ENCODE results near the gene RPH3AL.

RPH3AL gene

GRCh38 chr17:337866-338265 lies 14.7 kb downstream of the RPH3AL start:
- H3K27me3 ChIP-seq (replicated peaks; ENCODE audit: control insufficient read depth, insufficient read depth, low read length) = peaks cover 28% of the 10 kb centered on the region
- H3K4me1 ChIP-seq (ENCODE audit: control insufficient read depth, insufficient read depth, low read length) = peaks cover 4% of the 10 kb centered on the region
- DNase-seq (ENCODE audit: low read depth) = no peak
- no peaks in the 10 kb centered on the region for H3K36me3 ChIP-seq (ENCODE audit: control insufficient read depth, insufficient read depth, low read length, severe bottlenecking)
- H3K4me3 ChIP-seq (ENCODE audit: low read length) = no peak overlapping the region
- no peak overlapping the region for H3K9ac ChIP-seq (ENCODE audit: low read length)
- H3K9me3 ChIP-seq (ENCODE audit: control insufficient read depth, low read length) = no peaks in the 10 kb centered on the region

GRCh38 chr17:337453-337852 lies 15.2 kb downstream of the RPH3AL start:
- no peak overlapping the region for H3K4me3 ChIP-seq (ENCODE audit: low read length)
- H3K27me3 ChIP-seq (replicated peaks; ENCODE audit: control insufficient read depth, insufficient read depth, low read length) = peaks cover 28% of the 10 kb centered on the region
- H3K4me1 ChIP-seq (ENCODE audit: control insufficient read depth, insufficient read depth, low read length) = peaks cover 8% of the 10 kb centered on the region
- DNase-seq (ENCODE audit: low read depth) = no peak
- no peaks in the 10 kb centered on the region for H3K9me3 ChIP-seq (ENCODE audit: control insufficient read depth, low read length)
- no peaks in the 10 kb centered on the region for H3K36me3 ChIP-seq (ENCODE audit: control insufficient read depth, insufficient read depth, low read length, severe bottlenecking)
- H3K9ac ChIP-seq (ENCODE audit: low read length) = no peak overlapping the region

GRCh38 chr17:337022-337420 lies 15.6 kb downstream of the RPH3AL start:
- Histone ChIP-seq H3K36me3 (ENCODE audit: control insufficient read depth, insufficient read depth, low read length, severe bottlenecking) (no peaks in the 10 kb centered on the region), H3K4me3 (ENCODE audit: low read length) (no peak overlapping the region), H3K4me1 (ENCODE audit: control insufficient read depth, insufficient read depth, low read length) (peaks cover 12% of the 10 kb centered on the region), H3K9ac (ENCODE audit: low read length) (no peak overlapping the region), H3K9me3 (ENCODE audit: control insufficient read depth, low read length) (no peaks in the 10 kb centered on the region), H3K27me3 (replicated peaks; ENCODE audit: control insufficient read depth, insufficient read depth, low read length) (peaks cover 28% of the 10 kb centered on the region)
- DNase-seq (ENCODE audit: low read depth) = no peak

- no peak overlapping the region for H3K9ac ChIP-seq (ENCODE audit: low read length)
- DNase-seq (ENCODE audit: low read depth) = no peak
These were observed 16.2 kb downstream of the RPH3AL start for GRCh38 chr17:336110-337021.

GRCh38 chr17:335691-336090 lies 16.9 kb downstream of the RPH3AL start:
- DNase-seq (ENCODE audit: low read depth) = no peak
- H3K9ac ChIP-seq (ENCODE audit: low read length) = no peak overlapping the region
- H3K36me3 ChIP-seq (ENCODE audit: control insufficient read depth, insufficient read depth, low read length, severe bottlenecking) = no peaks in the 10 kb centered on the region
- no peak overlapping the region for H3K4me3 ChIP-seq (ENCODE audit: low read length)
- H3K4me1 ChIP-seq (ENCODE audit: control insufficient read depth, insufficient read depth, low read length) = peaks cover 17% of the 10 kb centered on the region
- peaks cover 35% of the 10 kb centered on the region for H3K27me3 ChIP-seq (replicated peaks; ENCODE audit: control insufficient read depth, insufficient read depth, low read length)
- no peaks in the 10 kb centered on the region for H3K9me3 ChIP-seq (ENCODE audit: control insufficient read depth, low read length)

More at GRCh38 chr17:336110-337021, 16.2 kb downstream of the RPH3AL start:
- H3K4me3 ChIP-seq (ENCODE audit: low read length) = no peak overlapping the region
- no peaks in the 10 kb centered on the region for H3K36me3 ChIP-seq (ENCODE audit: control insufficient read depth, insufficient read depth, low read length, severe bottlenecking)
- H3K27me3 ChIP-seq (replicated peaks; ENCODE audit: control insufficient read depth, insufficient read depth, low read length) = peaks cover 28% of the 10 kb centered on the region
- no peaks in the 10 kb centered on the region for H3K9me3 ChIP-seq (ENCODE audit: control insufficient read depth, low read length)
- H3K4me1 ChIP-seq (ENCODE audit: control insufficient read depth, insufficient read depth, low read length) = peaks cover 13% of the 10 kb centered on the region

- Histone ChIP-seq H3K27me3 (replicated peaks; ENCODE audit: control insufficient read depth, insufficient read depth, low read length) (peaks cover 39% of the 10 kb centered on the region), H3K36me3 (ENCODE audit: control insufficient read depth, insufficient read depth, low read length, severe bottlenecking) (no peaks in the 10 kb centered on the region), H3K4me3 (ENCODE audit: low read length) (no peak overlapping the region), H3K9ac (ENCODE audit: low read length) (no peak overlapping the region), H3K9me3 (ENCODE audit: control insufficient read depth, low read length) (no peaks in the 10 kb centered on the region), H3K4me1 (ENCODE audit: control insufficient read depth, insufficient read depth, low read length) (peaks cover 17% of the 10 kb centered on the region)
- no peak for DNase-seq (ENCODE audit: low read depth)
These were observed 17.6 kb downstream of the RPH3AL start for GRCh38 chr17:334974-335481.

- H3K4me1 ChIP-seq (ENCODE audit: control insufficient read depth, insufficient read depth, low read length) = peaks cover 17% of the 10 kb centered on the region
- H3K9ac ChIP-seq (ENCODE audit: low read length) = peak overlapping the region; percentile 60
- H3K4me3 ChIP-seq (ENCODE audit: low read length) = peak overlapping the region; percentile 71
- peaks cover 43% of the 10 kb centered on the region for H3K27me3 ChIP-seq (replicated peaks; ENCODE audit: control insufficient read depth, insufficient read depth, low read length)
- peak; percentile 65 for DNase-seq (ENCODE audit: low read depth)
- no peaks in the 10 kb centered on the region for H3K9me3 ChIP-seq (ENCODE audit: control insufficient read depth, low read length)
- H3K36me3 ChIP-seq (ENCODE audit: control insufficient read depth, insufficient read depth, low read length, severe bottlenecking) = no peaks in the 10 kb centered on the region
These were observed 18.8 kb downstream of the RPH3AL start for GRCh38 chr17:333626-334396.

GRCh38 chr17:332558-333322 lies 19.9 kb downstream of the RPH3AL start:
- H3K36me3 ChIP-seq (ENCODE audit: control insufficient read depth, insufficient read depth, low read length, severe bottlenecking) = no peaks in the 10 kb centered on the region
- H3K4me1 ChIP-seq (ENCODE audit: control insufficient read depth, insufficient read depth, low read length) = peaks cover 17% of the 10 kb centered on the region
- no peaks in the 10 kb centered on the region for H3K9me3 ChIP-seq (ENCODE audit: control insufficient read depth, low read length)
- H3K9ac ChIP-seq (ENCODE audit: low read length) = no peak overlapping the region
- peak overlapping the region; percentile 58 for H3K4me3 ChIP-seq (ENCODE audit: low read length)
- peak; percentile 75 for DNase-seq (ENCODE audit: low read depth)
- H3K27me3 ChIP-seq (replicated peaks; ENCODE audit: control insufficient read depth, insufficient read depth, low read length) = peaks cover 47% of the 10 kb centered on the region

GRCh38 chr17:332023-332422 lies 20.6 kb downstream of the RPH3AL start:
- DNase-seq (ENCODE audit: low read depth) = no peak
- Histone ChIP-seq H3K9me3 (ENCODE audit: control insufficient read depth, low read length) (no peaks in the 10 kb centered on the region), H3K9ac (ENCODE audit: low read length) (no peak overlapping the region), H3K4me3 (ENCODE audit: low read length) (no peak overlapping the region), H3K36me3 (ENCODE audit: control insufficient read depth, insufficient read depth, low read length, severe bottlenecking) (no peaks in the 10 kb centered on the region), H3K27me3 (replicated peaks; ENCODE audit: control insufficient read depth, insufficient read depth, low read length) (peaks cover 46% of the 10 kb centered on the region), H3K4me1 (ENCODE audit: control insufficient read depth, insufficient read depth, low read length) (peaks cover 17% of the 10 kb centered on the region)

GRCh38 chr17:330993-331701 lies 21.5 kb downstream of the RPH3AL start:
- H3K27me3 ChIP-seq (replicated peaks; ENCODE audit: control insufficient read depth, insufficient read depth, low read length) = peaks cover 48% of the 10 kb centered on the region
- H3K9ac ChIP-seq (ENCODE audit: low read length) = no peak overlapping the region
- H3K4me3 ChIP-seq (ENCODE audit: low read length) = no peak overlapping the region
- H3K4me1 ChIP-seq (ENCODE audit: control insufficient read depth, insufficient read depth, low read length) = peaks cover 17% of the 10 kb centered on the region
- H3K9me3 ChIP-seq (ENCODE audit: control insufficient read depth, low read length) = no peaks in the 10 kb centered on the region
- no peak for DNase-seq (ENCODE audit: low read depth)
- no peaks in the 10 kb centered on the region for H3K36me3 ChIP-seq (ENCODE audit: control insufficient read depth, insufficient read depth, low read length, severe bottlenecking)
